IPS-11a (cell line): ENCODE measurements around the gene ADH6.
"Not testable (repeated sequence)": the region's sequence is repeated elsewhere in the genome, so short reads cannot be mapped to it uniquely, and the experiment has no call there.

Source experiments
- H3K4me3 ChIP-seq: one replicate; pipeline ENCODE4 v1.5.1; 2013; ENCODE audit warnings: low read depth, low read length, control low read depth

The ADH6 gene

DNA sequence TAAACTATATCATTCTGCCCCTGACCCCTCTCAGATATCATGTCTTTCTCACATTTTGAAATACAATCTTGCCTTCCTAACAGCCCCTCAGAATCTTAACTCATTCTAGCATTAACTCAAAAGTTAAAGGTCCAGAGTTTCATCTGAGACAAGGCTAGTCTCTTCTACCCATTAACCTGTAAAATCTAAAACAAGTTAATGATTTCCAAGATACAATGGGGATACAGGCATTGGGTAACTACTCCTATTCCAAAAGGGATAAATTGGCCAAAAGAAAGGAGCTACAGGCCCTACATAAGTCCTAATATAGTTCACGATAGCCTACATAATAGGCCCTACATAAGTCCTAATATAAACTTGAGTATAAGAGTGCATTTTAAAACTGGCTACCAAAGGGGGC lies 18.9 kb downstream of the ADH6 start:
- H3K4me3 ChIP-seq = no peak overlapping the region

- H3K4me3 ChIP-seq = no peak overlapping the region
These were observed 28.7 kb downstream of the ADH6 start for GRCh38 chr4:99190336-99190735.

DNA sequence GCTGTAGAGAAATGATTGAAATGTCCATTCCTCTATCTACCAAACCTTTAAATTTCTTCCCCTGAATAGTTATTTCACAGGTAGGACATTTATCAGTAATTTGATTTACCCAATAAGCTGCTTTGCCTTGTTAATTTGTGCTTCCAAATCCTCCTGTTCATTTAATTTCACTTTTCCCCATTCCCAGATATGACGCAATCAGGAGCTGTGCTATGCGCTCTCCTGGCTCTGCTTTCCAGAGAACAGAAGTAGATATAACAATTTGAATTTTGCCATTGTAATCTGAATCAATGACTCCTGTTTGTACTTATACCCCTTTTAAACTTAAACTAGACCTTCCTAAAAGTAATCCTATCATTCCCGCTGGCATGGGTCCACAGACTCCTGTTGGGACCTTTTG lies 29.1 kb downstream of the ADH6 start:
- H3K4me3 ChIP-seq = not testable (repeated sequence)

GRCh38 chr4:99186029-99186428 lies 33.0 kb downstream of the ADH6 start:
- no peak overlapping the region for H3K4me3 ChIP-seq

DNA sequence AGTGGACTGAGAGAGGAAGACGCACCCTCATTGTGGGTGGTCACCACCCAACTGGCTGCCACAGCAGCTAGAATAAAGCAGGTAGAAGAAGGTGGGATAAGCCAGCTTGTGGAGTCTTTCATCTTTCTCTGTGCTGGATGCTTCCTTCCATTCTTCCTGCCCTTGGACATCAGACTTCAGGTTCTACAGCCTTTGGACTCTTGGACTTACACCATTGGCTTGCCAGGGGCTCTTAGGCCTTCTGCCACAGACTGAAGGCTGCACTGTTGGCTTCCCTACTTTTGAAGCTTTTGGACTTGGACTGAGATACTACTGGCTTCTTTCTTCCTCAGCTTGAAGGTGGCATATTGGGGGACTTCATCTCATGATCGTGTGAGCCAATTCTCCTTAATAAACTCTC lies 33.5 kb downstream of the ADH6 start:
- no peak overlapping the region for H3K4me3 ChIP-seq

DNA sequence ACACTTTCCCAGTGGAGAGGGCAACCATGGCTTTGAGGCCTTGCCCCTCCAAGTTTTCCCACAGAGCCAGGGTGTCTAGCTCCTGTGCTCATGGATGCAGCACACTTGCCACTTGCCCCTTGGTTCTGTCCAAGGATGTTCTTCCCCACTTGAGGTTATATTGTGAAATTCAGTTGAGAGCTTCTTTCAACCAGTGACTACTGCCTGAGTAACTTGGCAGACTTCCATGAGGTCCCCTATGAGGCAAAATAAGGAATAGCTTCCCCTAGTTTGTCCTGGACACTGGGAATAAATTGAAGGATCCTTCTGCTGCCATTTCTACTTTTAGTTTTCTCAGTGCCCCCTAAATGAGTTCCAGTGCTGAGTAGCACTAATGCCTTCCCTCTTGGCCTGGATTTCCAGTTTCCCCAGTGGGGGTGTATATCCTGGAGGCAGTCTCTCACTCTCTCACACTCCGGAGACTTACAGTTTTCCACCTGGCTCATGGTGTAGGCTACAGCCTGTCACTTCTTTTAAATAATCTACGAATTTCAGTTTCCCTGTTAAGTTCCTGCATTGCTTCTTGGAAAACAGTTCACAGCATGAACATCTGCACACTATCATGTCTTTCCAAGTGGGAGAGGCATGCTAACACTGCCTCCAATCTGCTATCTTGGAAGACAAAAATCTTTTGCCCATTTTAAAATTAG lies 38.5 kb downstream of the ADH6 start:
- H3K4me3 ChIP-seq = no peak overlapping the region

DNA sequence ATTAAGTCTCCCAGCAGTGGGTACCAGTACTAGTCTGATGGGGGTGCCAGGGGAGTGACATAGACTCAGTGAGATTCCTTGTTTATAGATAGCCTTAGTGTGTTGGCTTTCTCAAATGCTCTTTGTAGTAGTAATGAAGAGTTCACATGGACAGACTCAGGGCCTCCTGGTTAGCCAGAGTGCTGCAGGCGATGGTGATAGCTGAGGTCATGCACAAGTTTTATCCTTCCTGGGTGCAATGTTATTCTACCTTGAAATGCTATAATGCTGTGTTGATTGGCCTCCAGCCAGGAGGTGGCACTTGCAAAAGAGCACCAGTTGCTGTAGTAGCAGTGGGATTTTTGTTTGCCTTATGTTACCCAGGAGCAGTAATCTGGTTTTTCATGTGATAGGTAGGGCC lies 39.4 kb downstream of the ADH6 start:
- no peak overlapping the region for H3K4me3 ChIP-seq

- no peak overlapping the region for H3K4me3 ChIP-seq
These were observed 39.9 kb downstream of the ADH6 start for GRCh38 chr4:99179178-99179577.

GRCh38 chr4:99166544-99166943 lies 52.5 kb downstream of the ADH6 start:
- no peak overlapping the region for H3K4me3 ChIP-seq

DNA sequence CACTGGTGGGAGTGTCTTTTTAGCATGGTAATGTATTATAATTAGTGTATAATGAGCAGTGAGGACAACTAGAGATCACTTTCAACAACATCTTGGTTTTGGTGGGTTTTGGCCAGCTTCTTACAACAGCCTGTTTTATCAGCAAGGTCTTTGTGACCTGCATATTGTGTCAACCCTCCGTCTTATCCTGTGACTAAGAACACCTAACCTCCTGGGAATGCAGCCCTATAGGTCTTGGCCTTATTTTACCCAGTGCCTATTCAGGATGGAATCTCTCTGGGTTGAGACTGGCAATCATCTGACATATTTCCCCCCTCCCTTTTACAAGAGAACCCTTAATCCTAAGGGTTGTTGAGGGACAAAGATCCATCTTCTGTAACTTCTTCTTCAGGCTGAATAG lies 53.1 kb downstream of the ADH6 start:
- no peak overlapping the region for H3K4me3 ChIP-seq

- no peak overlapping the region for H3K4me3 ChIP-seq
These were observed 57.5 kb downstream of the ADH6 start for GRCh38 chr4:99161373-99162099.

DNA sequence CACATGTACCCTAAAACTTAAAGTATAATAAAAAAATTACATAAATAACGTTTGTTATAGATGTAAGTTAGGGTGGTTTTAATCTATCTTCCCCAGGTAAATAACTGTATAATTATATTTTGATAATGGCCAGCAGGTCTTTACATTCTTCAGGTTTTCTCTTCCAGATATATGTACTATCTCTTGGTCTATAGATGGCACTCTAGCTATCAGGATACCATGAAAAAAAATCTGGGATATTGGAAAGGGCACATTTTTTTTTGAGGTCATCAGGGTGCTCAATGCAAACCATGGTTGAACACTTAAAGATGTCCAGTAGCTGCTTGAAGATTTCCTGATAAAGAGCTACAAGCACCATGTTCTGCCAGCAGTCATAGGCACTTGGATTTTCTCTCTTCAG lies 59.3 kb downstream of the ADH6 start:
- no peak overlapping the region for H3K4me3 ChIP-seq

- H3K4me3 ChIP-seq = no peak overlapping the region
These were observed 61.5 kb downstream of the ADH6 start for GRCh38 chr4:99157478-99157935.

DNA sequence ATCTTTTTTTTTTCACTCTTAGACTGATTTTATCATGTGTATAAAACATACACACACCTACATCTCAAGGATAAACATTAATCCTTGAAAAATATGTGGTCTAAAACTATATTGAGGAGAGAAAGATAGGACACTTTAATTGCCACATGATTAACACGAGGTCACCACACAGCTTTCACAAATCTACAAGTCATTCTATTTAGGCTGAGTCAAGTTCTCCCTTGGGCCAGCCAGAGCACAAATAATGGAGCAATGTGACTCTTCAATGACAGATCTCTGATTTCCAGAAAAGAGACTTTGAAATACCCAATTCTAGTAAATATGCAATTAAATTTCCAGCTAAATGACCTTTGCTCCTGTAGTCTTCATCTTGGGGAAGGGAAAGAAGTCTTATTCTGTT lies 62.1 kb downstream of the ADH6 start:
- H3K4me3 ChIP-seq = no peak overlapping the region

- H3K4me3 ChIP-seq = no peak overlapping the region
These were observed 64.2 kb downstream of the ADH6 start for GRCh38 chr4:99154658-99155342.
